B cell (primary cell): ENCODE results near the gene TNFRSF6B. TPM values are rescaled to one million over a fixed set of nuclear protein-coding genes. Genes with fewer than 3 reads are reported as not detected.

Experiments
- ATAC-seq: fragments of 200-7000 bp; cut with Tn5 transposase; one replicate; pipeline ENCODE4 v1.10.0; 2021; ENCODE audit warnings: low read depth, mild to moderate bottlenecking, moderate number of reproducible peaks, moderate library complexity
- CTCF ChIA-PET: fragments of 350-600 bp; sonication (Branson Sonifier 250); formaldehyde crosslinking; loops from one replicate; lab custom pipeline; 2021; ENCODE audit warnings: antibody characterized with exemption, inconsistent platforms; lab: Charles Lee
- POLR2A ChIA-PET: fragments of 350-600 bp; sonication (Branson Sonifier 250); formaldehyde crosslinking; loops from one replicate; lab custom pipeline; 2021; ENCODE audit warnings: antibody characterized with exemption; lab: Charles Lee
- DNase-seq: peaks from one replicate; pipeline ENCODE4 v3.0.0; 2013
- H2AFZ ChIP-seq: 2 replicates; pipeline ENCODE4 v1.6.1; 2012; ENCODE audit warnings: mild to moderate bottlenecking, low read depth, low read length; ENCODE audit not compliant: insufficient read depth, poor library complexity, severe bottlenecking
- H3K27ac ChIP-seq, 2 donors: 1 replicate in 1 of 2; 2 replicates in 1 of 2; pipeline ENCODE4 v1.5.1; 2012 to 2013; ENCODE audit warnings: low read length in 2 of 2, mild to moderate bottlenecking in 2 of 2, moderate library complexity in 1 of 2
- H3K27me3 ChIP-seq, 4 experiments: fragments of 200-600 bp in 1 of 4; sonication (generic) in 1 of 4; replicated peaks in 1 of 4; 1 replicate in 2 of 4; 2 replicates in 2 of 4; pipeline versions ENCODE4 v1.6.1 to v1.7.0; 2013 to 2016; ENCODE audit warnings: low read length in 3 of 4, mild to moderate bottlenecking in 2 of 4, mixed read lengths in 1 of 4, moderate library complexity in 1 of 4; ENCODE audit not compliant: insufficient read depth in 4 of 4, control insufficient read depth in 3 of 4; ENCODE audit errors: control extremely low read depth in 1 of 4
- H3K36me3 ChIP-seq, 2 experiments: replicated peaks in 1 of 2; 1 replicate in 1 of 2; 2 replicates in 1 of 2; pipeline versions ENCODE4 v1.6.1 to v1.7.1; 2013; ENCODE audit warnings: low read length in 1 of 2; ENCODE audit not compliant: insufficient read depth in 2 of 2, control insufficient read depth in 1 of 2; ENCODE audit errors: control extremely low read depth in 1 of 2, extremely low read depth in 1 of 2
- H3K4me1 ChIP-seq, 2 donors: fragments of 200-600 bp in 1 of 2; sonication (generic) in 1 of 2; 1 replicate in 1 of 2; 2 replicates in 1 of 2; pipeline versions ENCODE4 v1.5.1 to v1.6.1; 2013 to 2017; ENCODE audit warnings: low read length in 2 of 2; ENCODE audit not compliant: control insufficient read depth in 2 of 2, insufficient read depth in 2 of 2
- H3K4me2 ChIP-seq: replicated peaks from 2 replicates; pipeline ENCODE3; 2012; ENCODE audit warnings: mild to moderate bottlenecking, low read depth, low read length; ENCODE audit not compliant: poor library complexity, severe bottlenecking
- H3K4me3 ChIP-seq, 5 experiments: fragments of 200-600 bp in 1 of 5; sonication (generic) in 1 of 5; 1 replicate in 3 of 5; 2 replicates in 2 of 5; pipeline versions ENCODE4 v1.5.1 to v1.7.0; 2011 to 2016; ENCODE audit warnings: low read length in 4 of 5, mild to moderate bottlenecking in 4 of 5, low read depth in 2 of 5, control low read depth in 1 of 5, moderate library complexity in 1 of 5; ENCODE audit not compliant: insufficient read depth in 1 of 5; ENCODE audit errors: control extremely low read depth in 1 of 5, extremely low read depth in 1 of 5
- H3K79me2 ChIP-seq: fragments of 200-600 bp; sonication (generic); one replicate; pipeline ENCODE4 v1.6.0; 2016; ENCODE audit warnings: low read length; ENCODE audit not compliant: control insufficient read depth, insufficient read depth
- H3K9ac ChIP-seq: fragments of 200-600 bp; sonication (generic); 2 replicates; pipeline ENCODE4 v1.6.1; 2017; ENCODE audit warnings: mild to moderate bottlenecking, low read length, moderate library complexity
- H3K9me3 ChIP-seq, 3 donors: one replicate each; pipeline versions ENCODE4 v1.6.1 to v1.7.1; 2013; ENCODE audit warnings: low read length in 2 of 3; ENCODE audit not compliant: control insufficient read depth in 2 of 3, insufficient read depth in 1 of 3; ENCODE audit errors: control extremely low read depth in 1 of 3
- H4K20me1 ChIP-seq: 2 replicates; pipeline ENCODE4 v1.6.0; 2012; ENCODE audit warnings: mild to moderate bottlenecking, low read length; ENCODE audit not compliant: insufficient read depth, control insufficient read depth, poor library complexity, severe bottlenecking
- H3K27ac Mint-ChIP-seq: one replicate; pipeline ENCODE4 v1.8.0; 2021; ENCODE audit warnings: mixed read lengths
- H3K27me3 Mint-ChIP-seq: one replicate; pipeline ENCODE4 v1.8.0; 2021; ENCODE audit warnings: mixed read lengths
- H3K4me1 Mint-ChIP-seq: one replicate; pipeline ENCODE4 v1.8.0; 2021; ENCODE audit warnings: mixed read lengths
- H3K4me3 Mint-ChIP-seq: one replicate; pipeline ENCODE4 v1.8.0; 2021; ENCODE audit warnings: mixed read lengths
- H3K9me3 Mint-ChIP-seq: one replicate; pipeline ENCODE4 v1.8.0; 2022; ENCODE audit warnings: mixed read lengths; ENCODE audit not compliant: insufficient read depth
- CTCF ChIP-seq: fragments of 200-600 bp; IDR thresholded peaks from one replicate; pipeline ENCODE4 v1.8.0; 2022; ENCODE audit warnings: antibody characterized with exemption, mild to moderate bottlenecking
- EZH2 ChIP-seq: IDR thresholded peaks from 2 replicates; pipeline ENCODE4 v1.6.1; 2012; ENCODE audit warnings: borderline replicate concordance, low read depth, mild to moderate bottlenecking, moderate library complexity, low read length; ENCODE audit not compliant: insufficient read depth, poor library complexity, severe bottlenecking
- WGBS: methylation state at CpG from one replicate; pipeline ENCODE4 v1.1.5; 2013; ENCODE audit warnings: missing lambda C conversion rate; ENCODE audit not compliant: insufficient coverage; 5-methylcytosine and 5-hydroxymethylcytosine counted together
- intact Hi-C: fragments of 100-400 bp; cut with micrococcal nuclease; formaldehyde crosslinking; loops from one replicate; pipeline ENCODE4 v1.10.0; 2022
- polyA plus RNA-seq: library from polyadenylated mRNA; depleted of rRNA; stranded (reverse); fragments of >200 nt; gene quantifications from 2 replicates; pipeline ENCODE4 v1.2.3, GENCODE V29; 2012
- total RNA-seq, 2 donors: library from RNA; stranded (reverse); fragments of 120-200 nt in 1 of 2; gene quantifications; 1 replicate in 1 of 2; 2 replicates in 1 of 2; pipeline versions ENCODE4 v1.2.3 to v1.2.4, GENCODE V29; 2013 to 2022

The TNFRSF6B gene
- total and polyA plus RNA-seq, 2 donors (not counting 1 experiment from before 2014, with no cell fraction given), result 6.7 TPM; not detected in 1

GRCh38 chr20:63734946-63735858, 38.8 kb downstream of the TNFRSF6B start:
- DNase-seq (no peak), ATAC-seq (no peak)
- Histone ChIP-seq H3K9me3 (no peaks in the 10 kb centered on the region), H3K4me2 (peak overlapping the region; percentile 93), H3K27me3 (no peaks in the 10 kb centered on the region), H3K4me3 (no peak overlapping the region), H3K27ac (no peak overlapping the region), H3K36me3 (peaks cover 0 to 24% of the 10 kb centered on the region in 2 experiments), H3K4me1 (peaks cover 47 to 58% of the 10 kb centered on the region in 2 donors), H2AFZ (no peak overlapping the region), H3K9ac (no peak overlapping the region), H4K20me1 (peaks cover 58% of the 10 kb centered on the region), H3K79me2 (peaks cover 44% of the 10 kb centered on the region)
- no peaks in the 10 kb centered on the region for H3K27me3 Mint-ChIP-seq
- CTCF ChIA-PET, result interaction anchor here (1.2 to 1.6 kb wide), 2 partner anchors 28 to 197 kb away, joined by 4 to 5 read pairs; partner anchors contain the start of genes ARFRP1 and ZGPAT
- POLR2A ChIA-PET, result interaction anchor here (0.5 to 2.5 kb wide), 3 partner anchors 8 to 214 kb away, joined by 5 to 20 read pairs (median 7); partner anchors contain the start of genes ARFRP1, PPDPF and ZGPAT
- H3K9me3 Mint-ChIP-seq, result no peaks in the 10 kb centered on the region
- intact Hi-C loops, result loop anchor here (5.0 kb wide), 1 partner anchor 198 kb away; the partner anchor contains the start of gene PTK6
- WGBS, result 88% methylated on average over 48 of the region's 48 CpGs
- peaks cover 24% of the 10 kb centered on the region for H3K4me1 Mint-ChIP-seq
- no peak overlapping the region for H3K4me3 Mint-ChIP-seq
- H3K27ac Mint-ChIP-seq, result no peak overlapping the region
- no peak for TF ChIP-seq CTCF
- TF ChIP-seq EZH2, result no peak
